AG09309 (cell line): ENCODE data around the gene SEC62.

Experiments
- DNase-seq: peaks from one replicate; pipeline ENCODE4 v3.0.0-alpha.2; 2010; ENCODE audit warnings: low read depth
- H3K4me3 ChIP-seq: 2 replicates; pipeline ENCODE4 v1.5.1; 2011; ENCODE audit warnings: mild to moderate bottlenecking, low read depth, low read length, moderate library complexity; ENCODE audit not compliant: control insufficient read depth
- CTCF ChIP-seq: IDR thresholded peaks from 2 replicates; pipeline ENCODE4 v1.5.1; 2011; ENCODE audit warnings: mild to moderate bottlenecking, low read depth, low read length, inconsistent platforms; ENCODE audit not compliant: insufficient read depth, control insufficient read depth; ENCODE audit errors: missing control alignments

SEC62 gene

GRCh38 chr3:169966428-169966950, at the start of gene SEC62:
SEC62 (plus strand) TSS chr3:169966807; CDS start chr3:169966823, 16 bp downstream.
- TF ChIP-seq CTCF, result peak; percentile 43
- DNase-seq, result peak; percentile 59
- H3K4me3 ChIP-seq, result peak within 1 kb of the TSS; percentile 75

GRCh38 chr3:169923189-169923588, 43.4 kb upstream of the SEC62 start:
- TF ChIP-seq CTCF, result no peak
- no peak overlapping the region for H3K4me3 ChIP-seq
- no peak for DNase-seq

GRCh38 chr3:169923831-169924230, 42.8 kb upstream of the SEC62 start:
- H3K4me3 ChIP-seq, result no peak overlapping the region
- TF ChIP-seq CTCF, result no peak
- no peak for DNase-seq

- no peak for TF ChIP-seq CTCF
- DNase-seq, result no peak
- H3K4me3 ChIP-seq, result no peak overlapping the region
These were observed 36.6 kb upstream of the SEC62 start for GRCh38 chr3:169929830-169930519.

- no peak for DNase-seq
- TF ChIP-seq CTCF, result no peak
- H3K4me3 ChIP-seq, result no peak overlapping the region
These were observed 35.8 kb upstream of the SEC62 start for GRCh38 chr3:169930843-169931242.

GRCh38 chr3:169931747-169932520, 34.7 kb upstream of the SEC62 start:
- no peak overlapping the region for H3K4me3 ChIP-seq

More at GRCh38 chr3:169931747-169932520, 34.7 kb upstream of the SEC62 start:
- DNase-seq, result no peak
- TF ChIP-seq CTCF, result no peak
